A673 (cell line): ENCODE measurements around the gene MRPL20.

Source experiments
- EZH2 ChIP-seq: fragments of 200-600 bp; sonication (generic); IDR thresholded peaks from 2 replicates; pipeline ENCODE4 v1.6.1; 2017; ENCODE audit warnings: borderline replicate concordance, low read depth, mild to moderate bottlenecking, mixed read lengths, antibody characterized with exemption, low read length; ENCODE audit not compliant: poor library complexity, severe bottlenecking
- TF ChIP-seq, protein P1 (sequence below): fragments of 300-800, 200-600 bp; sonication (generic); conservative IDR thresholded peaks from 2 replicates; pipeline ENCODE4 v1.5.1; 2017; ENCODE audit warnings: low read depth, mild to moderate bottlenecking, antibody characterized with exemption, low read length, moderate library complexity, mixed read lengths

DNA sequence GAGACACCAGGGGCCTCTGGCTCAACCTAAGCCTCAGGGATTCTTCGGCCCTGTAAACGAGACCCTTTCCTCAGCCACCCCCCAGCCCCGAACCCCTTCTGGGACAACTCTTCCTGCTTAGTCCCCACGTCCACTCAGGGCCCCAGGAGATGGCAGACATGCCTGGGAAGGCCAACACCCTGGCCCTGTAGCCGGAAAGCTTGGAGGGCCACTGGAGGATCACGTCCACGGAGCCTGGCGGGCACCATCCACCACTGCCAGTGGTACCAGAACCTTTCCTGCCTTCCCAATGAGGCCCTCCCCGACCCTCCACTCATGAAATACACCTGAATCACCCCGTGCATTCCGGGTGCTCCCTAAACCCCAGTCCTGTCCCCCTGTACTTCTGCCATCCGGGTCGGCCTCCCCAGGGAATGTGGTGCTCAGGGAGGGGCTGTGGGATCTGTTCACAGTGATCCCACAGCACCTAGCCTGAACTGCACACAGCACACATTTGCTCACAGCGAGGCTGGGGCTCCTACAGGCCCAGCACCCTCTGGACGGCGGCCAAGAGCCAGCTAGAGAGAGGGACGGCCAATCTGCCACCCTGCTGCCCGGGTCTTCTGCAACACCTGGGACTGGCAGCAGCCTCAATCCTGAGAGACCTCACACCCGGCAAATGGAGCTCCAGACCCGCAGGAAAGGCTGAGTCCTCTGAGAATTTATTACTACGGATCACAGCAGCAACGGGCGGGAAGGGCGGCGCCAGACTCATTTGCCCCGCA is 33.9 kb downstream of the MRPL20 start:
- no peak for TF ChIP-seq EZH2
- TF ChIP-seq, protein P1, sequence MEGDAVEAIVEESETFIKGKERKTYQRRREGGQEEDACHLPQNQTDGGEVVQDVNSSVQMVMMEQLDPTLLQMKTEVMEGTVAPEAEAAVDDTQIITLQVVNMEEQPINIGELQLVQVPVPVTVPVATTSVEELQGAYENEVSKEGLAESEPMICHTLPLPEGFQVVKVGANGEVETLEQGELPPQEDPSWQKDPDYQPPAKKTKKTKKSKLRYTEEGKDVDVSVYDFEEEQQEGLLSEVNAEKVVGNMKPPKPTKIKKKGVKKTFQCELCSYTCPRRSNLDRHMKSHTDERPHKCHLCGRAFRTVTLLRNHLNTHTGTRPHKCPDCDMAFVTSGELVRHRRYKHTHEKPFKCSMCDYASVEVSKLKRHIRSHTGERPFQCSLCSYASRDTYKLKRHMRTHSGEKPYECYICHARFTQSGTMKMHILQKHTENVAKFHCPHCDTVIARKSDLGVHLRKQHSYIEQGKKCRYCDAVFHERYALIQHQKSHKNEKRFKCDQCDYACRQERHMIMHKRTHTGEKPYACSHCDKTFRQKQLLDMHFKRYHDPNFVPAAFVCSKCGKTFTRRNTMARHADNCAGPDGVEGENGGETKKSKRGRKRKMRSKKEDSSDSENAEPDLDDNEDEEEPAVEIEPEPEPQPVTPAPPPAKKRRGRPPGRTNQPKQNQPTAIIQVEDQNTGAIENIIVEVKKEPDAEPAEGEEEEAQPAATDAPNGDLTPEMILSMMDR, result no peak
